Activated CD8-positive, alpha-beta memory T cell treated with anti-CD3 and anti-CD28 coated beads, Interleukin-2, amount 50 U/mL, for 4 hours (primary cell): Measurements from ENCODE around the gene GDF10.

Experiments
- DNase-seq: peaks from one replicate; pipeline ENCODE4 v3.0.0-alpha.2; 2020

Gene GDF10

DNA sequence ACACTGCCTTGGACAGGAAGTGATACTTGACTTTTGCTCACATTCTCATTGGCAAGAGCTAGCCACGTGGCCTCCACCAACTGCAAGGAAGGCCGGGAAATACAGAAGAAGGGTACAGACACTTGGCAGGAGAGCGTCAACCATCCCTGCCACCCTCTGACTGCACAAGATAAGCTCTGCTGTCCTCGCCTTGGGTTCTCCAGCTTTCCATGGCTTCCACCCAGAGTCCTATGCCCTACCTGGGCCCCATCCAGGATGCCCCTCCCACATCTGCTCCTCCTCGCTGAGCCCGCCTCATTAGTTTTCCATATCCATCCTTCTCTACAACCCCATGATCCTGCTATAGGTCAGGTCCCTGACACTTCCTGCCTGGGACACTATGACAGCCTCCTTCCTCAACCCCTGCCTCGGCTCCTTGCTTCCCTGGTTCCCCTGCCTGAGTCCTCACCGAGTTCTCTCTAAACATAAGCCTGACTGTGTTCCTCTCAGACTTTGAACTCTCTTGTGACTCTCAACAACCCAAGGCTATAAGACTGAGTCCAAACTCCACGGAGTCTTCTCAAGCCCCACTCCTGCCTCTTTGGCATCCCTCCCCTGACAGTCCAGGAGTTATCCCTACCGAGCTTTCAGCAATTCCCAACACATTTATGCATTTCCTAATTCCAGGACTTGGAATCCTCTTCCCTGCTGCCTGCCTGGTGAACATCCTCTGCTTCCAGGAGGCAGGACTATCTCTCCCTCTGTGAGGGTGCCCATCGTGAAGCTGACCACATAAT is 23.2 kb upstream of the GDF10 start:
- DNase-seq = no peak

DNA sequence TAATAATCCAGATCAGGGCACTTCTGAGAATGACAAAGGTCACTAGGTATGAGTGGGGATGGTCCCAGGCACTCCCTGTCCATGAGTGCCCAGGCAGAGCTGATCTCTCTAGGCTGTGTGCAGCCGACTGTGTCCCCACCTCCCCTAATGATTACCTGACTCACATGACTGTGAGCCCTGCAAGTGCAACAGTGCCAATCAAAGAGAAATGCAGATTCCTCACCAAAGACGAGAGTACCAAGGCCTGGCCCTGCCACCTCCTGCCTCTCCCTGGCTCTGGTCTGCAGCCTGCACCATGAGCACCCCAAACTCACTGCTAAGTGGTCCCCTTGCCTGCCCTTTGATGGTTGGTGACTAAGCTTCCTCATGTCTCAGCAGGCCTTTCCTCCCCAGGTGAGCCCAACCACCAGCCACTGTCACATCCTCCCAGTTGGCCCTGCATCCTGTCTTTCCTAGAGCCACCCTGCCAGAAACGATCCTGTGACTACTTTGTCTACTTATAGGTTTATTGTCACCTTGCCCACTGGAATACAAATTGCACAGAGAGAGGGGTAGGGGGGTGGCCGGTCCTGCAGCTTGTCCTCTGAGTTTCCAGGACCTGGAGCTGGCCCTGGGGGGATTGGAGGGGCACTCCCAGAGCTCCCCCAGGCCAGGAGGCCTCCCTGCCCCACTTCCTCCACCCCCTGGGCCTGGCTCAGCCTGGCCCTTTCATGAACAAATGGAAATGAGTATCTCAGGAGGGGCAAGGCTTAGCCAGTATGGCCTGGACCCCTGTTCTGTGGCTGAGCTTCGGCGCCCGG is 22.4 kb upstream of the GDF10 start:
- DNase-seq = peak; percentile 46

DNA sequence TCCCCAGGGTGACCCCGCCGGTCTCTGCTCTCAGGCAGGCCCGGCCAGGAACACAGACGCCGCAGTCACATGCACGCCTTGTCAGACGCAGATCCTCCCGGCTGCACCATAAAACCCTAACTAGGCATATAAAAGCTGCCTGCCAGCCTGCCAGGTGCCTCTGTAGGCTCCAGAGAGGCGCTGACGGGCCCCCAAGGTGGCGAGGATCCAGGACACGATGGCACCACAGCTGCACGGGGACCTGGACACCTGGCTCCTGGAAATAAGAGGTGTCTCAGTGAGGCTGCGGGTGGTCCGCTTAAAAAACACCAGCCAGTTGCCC is 21.9 kb upstream of the GDF10 start:
- no peak for DNase-seq

DNA sequence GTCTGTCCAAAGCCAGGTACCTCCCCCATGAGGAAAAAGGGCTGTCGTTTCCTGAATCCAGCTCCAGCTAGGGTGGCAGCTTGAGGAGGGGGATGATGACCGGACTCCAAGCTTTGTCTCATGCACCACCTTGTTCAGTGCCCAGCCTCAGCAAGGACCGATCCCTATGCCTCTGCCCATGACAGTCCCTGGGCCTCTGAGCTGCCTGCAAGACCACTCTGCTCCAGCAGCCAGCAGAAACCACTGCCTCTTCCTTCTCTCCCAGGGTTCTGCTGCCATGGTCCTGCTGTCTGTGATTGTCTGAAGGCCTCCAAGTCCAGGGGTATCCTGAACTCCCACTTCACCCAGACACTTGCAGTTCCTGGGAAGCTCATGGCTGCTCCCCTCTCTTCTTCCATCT is 21.3 kb upstream of the GDF10 start:
- no peak for DNase-seq

DNA sequence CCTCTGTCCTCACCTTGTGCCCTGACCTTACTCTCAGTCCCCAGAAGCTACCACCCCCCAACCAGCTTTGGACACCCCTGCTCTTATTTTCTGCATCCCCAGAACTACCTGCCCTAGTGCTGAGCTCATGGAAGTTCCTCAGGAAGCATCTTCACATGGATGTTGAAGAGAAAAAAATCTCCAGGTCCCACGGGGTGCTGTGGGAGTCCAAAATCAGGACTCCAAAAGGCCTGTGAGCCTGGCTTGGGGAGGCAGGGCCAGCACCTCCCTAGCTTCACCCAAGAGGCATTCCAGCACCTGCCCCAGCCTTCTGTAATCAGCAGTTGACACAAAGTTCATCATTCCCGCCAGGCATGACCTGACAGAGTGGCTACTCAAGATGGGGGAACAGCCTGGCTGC is 20.7 kb upstream of the GDF10 start:
- no peak for DNase-seq

DNA sequence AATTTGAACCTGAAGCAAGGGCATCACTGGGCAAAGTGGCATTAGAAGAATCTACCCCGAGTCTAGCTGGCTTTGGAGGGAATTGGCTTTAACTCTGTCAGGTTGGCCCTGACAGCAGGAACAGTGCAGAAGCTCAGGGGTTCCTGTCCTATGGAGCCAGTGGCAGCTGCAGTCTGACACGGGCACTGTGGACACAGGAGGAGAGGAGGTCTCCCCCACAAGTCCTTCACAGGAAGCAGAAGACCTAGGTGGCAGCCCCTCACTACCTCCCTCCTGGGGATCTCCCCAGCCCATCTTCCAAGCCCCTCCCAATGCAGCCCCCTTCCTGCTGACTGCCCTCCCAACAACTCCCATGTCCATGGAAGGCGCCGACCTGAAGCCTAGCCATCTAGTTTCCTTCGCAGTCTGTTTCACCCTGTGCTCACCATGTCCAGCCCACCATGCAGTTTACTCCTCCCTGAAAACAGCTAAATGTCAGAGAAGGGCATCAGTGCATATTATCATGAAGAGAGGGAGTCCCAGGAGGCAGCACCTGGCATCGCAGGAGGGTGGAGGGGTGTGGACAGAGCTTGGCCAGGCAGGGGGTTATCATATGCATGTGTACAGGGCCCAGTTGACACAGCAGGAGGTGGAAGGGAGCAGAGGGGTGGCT is 17.9 kb upstream of the GDF10 start:
- no peak for DNase-seq

DNA sequence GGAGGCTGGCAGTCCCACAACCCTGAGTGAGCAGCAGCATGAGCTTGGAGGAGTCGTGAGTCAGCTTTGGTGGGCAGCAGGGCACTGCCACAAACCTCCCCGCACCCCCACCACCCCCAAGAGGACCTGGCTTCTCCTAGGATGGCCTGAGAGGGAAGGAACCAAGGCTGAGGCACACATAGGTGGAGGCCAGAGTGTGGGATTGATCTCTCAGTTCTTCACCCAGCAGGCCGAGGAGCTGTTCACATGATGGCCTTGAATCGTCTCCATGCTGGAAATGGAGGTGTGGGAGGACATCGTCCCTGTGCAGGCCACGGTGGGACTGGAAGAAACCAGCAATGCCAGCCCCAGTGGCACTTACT is 17.4 kb upstream of the GDF10 start:
- DNase-seq = no peak

DNA sequence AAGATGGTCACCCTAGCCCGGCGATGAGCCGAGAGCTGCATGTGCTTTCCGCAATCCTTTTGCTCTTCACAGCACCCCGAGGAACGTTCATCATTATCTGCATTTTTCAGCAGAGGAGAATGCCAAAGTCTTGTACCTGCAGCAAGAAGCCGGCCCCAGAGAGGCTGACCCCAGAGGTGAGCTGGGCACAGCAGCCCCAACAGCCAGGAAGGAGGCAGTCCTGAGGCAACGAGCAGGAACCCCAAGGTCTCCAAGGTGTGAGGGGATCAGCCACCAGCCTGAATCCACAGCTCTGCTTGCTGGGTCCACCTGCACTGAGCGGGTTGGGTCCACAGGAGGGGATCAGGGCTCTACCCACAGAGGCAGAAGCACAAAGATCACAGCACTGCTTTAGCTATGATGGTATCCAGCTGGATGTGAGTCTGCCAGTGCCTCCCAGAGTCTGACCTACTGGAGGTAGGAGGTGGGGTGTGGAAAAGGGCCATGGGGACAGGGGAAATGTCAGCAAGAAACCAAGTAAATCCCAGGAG is 16.8 kb upstream of the GDF10 start:
- DNase-seq = no peak

DNA sequence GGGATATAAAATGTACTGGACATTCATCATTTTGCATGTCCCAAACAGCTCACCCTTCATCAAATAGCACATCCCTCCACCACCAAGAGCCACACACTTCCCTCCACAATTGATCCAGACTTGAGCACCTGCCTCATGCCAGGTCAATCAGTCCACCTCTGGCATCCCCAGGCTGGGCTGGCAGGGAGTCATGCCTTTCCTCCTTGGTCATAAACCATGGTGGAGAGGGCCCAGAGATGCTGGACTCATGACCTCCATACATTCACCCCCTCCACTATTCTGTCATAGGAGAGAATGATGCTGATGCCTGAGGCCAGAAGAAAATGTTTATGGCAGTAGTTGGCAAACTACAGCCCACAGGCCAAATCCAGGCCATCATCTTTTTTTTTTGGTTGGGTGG is 16.1 kb upstream of the GDF10 start:
- no peak for DNase-seq

DNA sequence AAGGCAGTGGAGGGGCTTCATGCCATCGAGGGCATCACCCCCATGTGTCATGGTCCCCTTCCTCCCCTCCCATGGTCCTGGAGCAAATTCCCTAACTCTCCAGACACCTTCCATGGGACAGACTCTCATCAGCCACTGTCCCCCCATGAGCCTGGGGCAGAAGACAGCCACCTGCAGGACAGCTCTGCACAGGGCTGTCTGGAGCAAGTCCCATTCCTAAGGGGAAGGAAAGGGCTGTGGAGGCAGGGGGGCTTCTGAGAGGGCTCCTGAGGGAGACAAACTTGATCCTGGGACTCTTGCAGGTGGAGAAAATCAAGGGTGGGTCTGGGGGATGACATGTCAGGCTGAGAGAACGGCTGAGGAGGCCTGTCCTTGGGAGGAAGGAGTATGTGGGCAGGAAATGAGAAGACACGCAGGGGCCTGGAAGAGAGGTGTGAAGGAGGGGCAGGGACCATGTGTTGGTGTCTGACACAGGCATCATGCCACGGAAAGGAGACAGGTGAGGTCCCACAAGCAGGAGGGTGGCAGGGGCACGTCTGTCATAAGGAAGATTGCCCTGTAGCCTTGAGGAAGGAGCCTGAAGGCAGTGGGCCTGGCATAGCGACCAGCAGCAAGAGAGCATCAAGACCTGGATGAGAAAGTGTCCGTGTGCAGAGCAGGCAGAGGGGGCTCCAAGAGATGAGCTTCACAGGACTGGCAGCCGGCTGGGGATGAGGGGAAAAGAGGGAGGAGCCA is 14.4 kb upstream of the GDF10 start:
- no peak for DNase-seq

DNA sequence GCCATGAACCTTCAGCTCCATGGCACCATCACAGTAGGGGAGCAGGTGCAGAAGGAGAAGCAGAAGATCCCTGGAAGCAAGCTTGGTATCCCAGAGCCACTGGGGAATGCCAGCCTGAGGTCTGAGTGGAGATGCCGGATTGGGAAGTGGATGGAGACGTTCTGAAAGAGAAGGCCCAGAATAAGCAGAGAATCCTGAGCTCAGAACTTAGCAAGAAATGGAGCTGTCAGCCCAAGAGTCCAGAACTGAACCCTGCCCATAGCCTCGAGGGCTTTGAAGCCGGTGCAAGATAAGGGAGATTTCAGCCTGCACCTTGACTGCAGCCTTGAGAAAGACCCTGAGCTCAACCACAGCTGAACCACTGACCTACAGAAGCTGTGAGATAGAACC is 13.9 kb upstream of the GDF10 start:
- no peak for DNase-seq

DNA sequence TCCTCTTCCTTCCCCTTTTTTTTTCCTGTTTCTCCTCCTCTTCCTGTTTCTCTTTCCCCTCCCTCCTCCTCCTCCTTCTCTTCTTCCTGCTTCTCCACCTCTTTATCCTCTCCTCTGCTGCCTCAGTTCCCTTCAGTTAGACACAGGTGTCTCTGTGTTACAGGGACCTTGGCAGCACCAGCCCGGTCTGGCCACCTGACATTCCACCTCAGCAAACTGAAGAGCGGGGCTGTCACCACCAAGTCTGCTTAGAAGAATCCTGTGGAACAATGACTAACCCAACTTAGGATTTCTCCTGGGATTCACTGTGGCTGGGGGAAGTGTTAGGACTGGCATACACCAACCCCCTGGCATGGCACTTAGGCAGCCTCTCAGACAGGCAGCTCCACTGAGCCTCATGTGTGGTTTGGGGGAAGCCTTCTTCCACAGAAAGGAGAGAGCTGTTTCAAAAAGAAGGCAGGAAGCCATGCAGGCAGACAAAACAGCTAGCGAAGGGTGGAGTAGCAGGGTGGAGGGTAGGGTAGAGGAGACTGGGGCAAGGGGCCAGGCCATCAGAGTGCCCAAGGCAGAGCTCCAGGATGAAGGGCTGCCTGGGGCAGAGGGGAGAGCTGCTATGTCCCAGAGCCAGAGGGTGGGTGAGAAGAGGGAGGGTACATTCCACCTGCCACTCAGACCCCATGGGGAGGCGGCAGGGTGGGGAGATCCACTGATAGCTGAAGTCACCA is 13.2 kb upstream of the GDF10 start:
- DNase-seq = no peak

DNA sequence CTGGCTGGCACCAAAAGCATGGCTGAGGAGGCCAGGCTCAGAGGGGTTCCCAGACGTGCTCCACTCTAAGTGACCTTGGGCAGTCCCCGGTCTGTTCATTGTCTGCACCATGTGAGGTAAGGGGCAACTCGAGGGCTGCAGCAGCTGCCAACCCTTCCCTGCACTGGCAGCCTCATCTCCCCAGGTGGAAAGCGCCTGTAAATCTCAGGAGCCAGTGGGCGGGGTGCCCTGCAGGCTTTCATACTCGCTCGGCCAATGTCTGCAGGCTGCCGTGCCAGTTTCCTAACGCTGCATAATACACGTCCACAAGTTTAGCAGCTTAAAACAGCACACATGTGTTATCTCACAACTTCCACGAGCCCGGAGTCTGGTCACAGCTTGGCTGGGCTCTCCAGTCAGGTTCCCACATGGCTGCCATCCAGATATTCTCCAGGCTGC is 12.6 kb upstream of the GDF10 start:
- DNase-seq = no peak

DNA sequence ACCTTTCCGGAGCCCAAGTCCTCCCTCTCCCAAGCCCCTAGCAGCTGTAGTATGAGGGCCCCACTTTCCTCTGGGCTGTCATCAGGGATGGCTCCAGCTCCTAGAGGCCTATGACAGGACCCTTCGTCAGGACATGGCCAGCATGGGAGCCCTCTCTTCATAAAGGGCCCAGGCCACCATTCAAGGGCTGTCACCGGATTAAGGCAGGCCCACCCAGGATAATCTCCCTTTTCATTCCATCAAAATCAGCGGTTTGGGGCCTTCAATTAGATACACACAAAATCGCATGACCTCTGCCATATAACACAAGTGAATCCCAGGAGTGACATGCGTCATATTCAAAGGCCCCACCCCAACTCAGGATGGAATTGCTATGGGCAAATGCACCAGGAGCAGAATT is 12.2 kb upstream of the GDF10 start:
- DNase-seq = no peak

DNA sequence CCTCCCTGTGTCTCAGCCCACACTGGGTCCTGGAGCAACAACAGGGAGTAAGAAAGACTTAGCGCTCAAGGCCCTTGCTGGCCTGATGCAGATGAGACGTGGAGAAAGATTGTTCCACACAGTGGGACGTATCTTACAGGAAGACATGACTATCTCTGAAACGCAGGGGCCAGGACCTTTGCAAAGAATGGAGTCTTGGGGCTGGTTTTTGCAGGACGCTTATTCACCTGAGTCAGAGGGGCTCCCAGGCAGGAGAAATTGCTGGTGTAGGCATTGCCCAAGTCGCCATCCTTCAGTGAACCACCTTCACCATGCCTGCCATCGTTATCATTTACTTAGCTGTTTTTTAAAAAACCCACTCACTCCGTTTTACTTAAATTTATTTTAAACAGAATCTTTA is 11.8 kb upstream of the GDF10 start:
- no peak for DNase-seq

DNA sequence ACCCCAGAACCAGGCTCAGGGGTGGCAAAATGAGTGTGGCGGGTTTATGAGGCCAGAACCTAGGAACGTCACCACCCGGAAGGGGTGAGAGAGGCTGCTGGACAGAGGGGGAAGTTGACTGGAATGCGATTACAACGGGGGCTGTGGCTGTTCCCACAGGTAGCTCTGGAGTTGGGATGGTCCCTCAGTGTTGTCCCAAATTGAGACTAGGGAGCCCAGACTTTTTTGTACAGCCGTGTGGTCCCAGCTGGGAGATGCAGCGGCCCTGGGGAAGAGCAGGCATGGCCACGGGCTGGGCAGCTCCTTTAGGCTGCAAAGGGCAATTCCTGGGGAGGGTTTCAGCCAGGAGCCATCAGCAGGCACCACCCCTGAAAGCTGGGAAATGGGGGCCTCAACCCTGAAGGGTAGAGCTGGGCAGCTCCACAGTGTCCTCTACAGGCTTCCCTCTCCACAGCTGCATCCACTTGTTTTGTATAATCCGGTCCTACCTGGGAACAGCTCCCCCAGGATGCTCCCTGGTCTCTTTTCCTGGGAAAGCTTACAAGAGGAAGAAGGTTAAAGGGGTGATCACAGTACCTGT is 11.0 kb upstream of the GDF10 start:
- DNase-seq = no peak

DNA sequence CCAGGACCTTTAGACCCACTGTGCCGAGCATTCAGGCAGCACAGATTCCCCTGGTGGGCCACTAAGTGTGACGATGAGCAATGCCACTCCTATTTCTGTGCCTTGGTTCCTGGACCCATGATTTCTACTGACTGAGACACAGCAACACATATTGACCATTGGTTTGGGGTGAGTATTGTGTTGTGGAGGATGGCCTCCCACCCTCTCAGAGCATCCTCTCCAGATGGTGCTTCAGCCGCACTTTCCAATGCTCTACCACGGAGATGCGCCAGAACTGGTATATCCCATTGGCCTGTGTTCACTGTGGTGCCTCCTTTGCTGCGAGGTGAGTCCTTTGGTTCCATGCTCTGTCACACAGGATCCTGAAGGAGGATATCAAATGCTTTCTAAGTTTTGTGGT is 10.1 kb upstream of the GDF10 start:
- DNase-seq = no peak

DNA sequence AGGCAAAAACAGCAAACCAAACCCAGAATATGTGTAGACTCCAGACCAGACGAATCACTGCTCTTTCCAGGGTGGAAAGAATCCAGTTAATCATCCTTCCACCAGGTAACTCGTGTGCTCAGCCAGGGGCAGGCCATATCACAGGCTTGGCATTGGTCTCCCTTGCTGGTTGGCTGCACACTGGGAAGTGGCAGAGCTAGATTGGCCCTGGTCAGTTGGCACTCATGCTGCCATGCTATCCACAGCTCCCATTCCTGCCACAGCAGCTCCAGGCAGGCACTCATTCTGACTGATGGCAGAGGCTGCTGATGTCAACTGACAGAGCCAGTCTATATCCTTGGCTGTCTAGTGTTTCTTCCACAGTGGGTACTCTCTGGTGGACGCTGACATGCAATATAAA is 9.7 kb upstream of the GDF10 start:
- no peak for DNase-seq

DNA sequence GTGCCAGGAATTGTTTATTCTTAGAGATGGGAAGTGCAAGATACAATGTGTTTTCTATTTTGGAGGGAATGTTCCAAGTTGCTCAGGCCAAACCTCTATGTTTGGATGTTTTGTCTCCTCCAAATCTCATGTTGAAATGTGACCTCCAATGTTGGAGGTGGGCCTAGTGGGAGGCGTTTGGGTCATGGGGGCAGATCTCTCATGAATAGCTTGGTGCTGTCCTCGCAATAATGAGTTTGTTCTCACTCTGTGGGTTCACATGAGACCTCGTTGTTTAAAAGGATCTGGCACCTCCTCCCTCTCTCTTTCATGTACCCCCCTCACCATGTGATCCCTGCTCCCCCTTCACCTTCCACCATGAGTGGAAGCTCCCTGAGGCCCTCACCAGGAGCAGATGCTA is 8.3 kb upstream of the GDF10 start:
- no peak for DNase-seq

DNA sequence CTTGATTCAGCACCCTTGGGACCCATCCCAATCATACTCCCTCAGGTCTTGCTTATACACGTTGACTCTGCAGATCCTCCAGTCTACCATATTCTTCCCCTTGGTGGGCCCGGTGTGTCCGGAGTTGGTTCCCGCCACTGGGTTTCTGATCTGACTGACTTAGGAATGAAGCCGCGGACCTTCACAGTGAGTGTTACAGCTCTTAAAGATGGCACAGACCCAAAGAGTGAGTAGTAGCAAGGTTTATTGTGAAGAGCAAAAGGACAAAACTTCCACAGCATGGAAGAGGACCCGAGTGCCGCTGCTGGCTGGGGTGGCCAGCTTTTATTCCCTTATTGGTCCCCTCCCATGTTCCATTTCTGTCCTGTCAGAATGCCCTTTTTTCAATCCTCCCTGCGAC is 5.9 kb upstream of the GDF10 start:
- DNase-seq = no peak

DNA sequence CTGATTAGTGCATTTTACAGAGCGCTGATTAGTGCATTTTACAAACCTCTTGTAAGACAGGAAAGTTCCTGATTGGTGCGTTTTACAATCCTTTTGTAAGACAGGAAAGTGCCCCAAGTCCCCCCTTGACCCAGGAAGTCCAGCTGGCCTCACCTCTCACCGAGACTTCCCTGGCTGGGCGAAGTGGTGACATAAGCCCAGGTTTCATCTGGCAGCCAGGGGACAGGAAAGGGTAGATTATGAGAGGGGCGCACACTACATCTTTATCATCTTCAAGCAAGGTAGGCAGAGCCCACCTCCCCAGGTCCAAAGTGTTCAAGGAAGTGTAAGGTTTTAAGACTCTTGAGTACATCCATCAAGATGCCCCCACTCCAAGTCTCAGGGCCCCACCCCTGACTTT is 5.5 kb upstream of the GDF10 start:
- no peak for DNase-seq

DNA sequence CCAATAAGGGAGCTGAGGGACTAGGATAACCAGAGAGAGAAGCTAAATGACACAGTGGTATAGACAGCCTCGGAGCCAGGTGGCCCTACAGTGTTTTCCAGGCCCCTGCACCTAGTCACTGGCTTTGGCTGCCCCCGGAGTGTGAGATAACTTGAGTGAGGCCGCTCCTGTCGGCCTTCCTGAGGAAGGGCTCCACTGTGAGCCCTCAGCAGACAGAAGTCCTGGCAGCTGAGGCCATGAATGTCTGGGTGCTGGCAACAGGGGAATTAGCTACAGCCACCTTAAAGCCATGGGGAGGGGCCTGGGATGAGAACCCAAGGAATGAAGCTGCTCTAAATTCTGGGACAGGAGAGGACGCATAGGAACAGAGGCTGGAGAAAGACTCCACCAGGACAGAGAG is 4.6 kb upstream of the GDF10 start:
- DNase-seq = no peak
